ENCODE data around the gene PRSS53.

DNA sequence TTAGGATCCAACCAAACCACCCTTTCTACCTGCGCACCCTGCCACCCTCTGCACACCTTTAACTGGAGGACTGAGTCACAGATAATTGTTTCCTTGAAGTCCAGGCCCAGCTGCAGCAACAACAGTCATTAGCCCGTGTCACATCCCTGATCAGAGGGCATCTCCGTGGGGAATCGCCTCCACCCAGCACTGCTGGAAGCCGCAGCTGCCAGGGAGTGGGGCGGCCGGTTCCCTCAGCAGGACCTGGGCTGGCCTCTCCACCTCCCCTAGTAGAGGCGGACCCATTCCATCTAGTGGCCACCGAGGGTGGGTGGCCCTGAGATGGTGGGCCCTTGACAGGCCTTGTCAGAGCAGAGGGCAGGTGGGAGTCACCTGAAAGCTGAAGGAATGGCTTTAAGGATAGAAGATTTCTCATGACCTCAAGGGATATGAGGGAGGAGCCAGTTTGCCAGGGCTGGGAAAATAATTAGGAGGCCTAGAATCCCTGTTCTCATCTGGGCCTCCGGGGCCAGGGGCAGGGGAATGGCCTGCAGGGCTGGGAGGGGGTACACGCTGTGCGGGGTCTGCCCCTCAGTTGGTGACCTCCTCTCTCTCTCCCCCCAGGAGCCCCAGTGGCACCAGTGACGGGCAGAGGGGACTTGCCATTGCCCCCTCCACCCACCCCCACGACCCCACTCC, 6.2 kb downstream of the PRSS53 start:
- TF ChIP-seq, protein P1, sequence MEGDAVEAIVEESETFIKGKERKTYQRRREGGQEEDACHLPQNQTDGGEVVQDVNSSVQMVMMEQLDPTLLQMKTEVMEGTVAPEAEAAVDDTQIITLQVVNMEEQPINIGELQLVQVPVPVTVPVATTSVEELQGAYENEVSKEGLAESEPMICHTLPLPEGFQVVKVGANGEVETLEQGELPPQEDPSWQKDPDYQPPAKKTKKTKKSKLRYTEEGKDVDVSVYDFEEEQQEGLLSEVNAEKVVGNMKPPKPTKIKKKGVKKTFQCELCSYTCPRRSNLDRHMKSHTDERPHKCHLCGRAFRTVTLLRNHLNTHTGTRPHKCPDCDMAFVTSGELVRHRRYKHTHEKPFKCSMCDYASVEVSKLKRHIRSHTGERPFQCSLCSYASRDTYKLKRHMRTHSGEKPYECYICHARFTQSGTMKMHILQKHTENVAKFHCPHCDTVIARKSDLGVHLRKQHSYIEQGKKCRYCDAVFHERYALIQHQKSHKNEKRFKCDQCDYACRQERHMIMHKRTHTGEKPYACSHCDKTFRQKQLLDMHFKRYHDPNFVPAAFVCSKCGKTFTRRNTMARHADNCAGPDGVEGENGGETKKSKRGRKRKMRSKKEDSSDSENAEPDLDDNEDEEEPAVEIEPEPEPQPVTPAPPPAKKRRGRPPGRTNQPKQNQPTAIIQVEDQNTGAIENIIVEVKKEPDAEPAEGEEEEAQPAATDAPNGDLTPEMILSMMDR (IDR thresholded peaks at IDR 0.05), result no peak
- no peak for TF ChIP-seq SIN3A (IDR thresholded peaks at IDR 0.05; ENCODE audit: borderline replicate concordance, insufficient read depth, low read depth, low read length)
- no peak; the same call in 1 of the 2 replicates for TF ChIP-seq POLR2AphosphoS5 (IDR thresholded peaks at IDR 0.05; ENCODE audit: low read depth, low read length)
